Fibroblast of mammary gland (primary cell): ENCODE results near the gene CAPZA2.
"Not testable (repeated sequence)": the region's sequence is repeated elsewhere in the genome, so short reads cannot be mapped to it uniquely, and the experiment has no call there.

Source experiments
- DNase-seq: peaks from one replicate; pipeline ENCODE4 v3.0.0-alpha.2; 2010; ENCODE audit warnings: low read depth
- H3K4me3 ChIP-seq: 2 replicates; pipeline ENCODE4 v1.5.1; 2011; ENCODE audit warnings: low read depth, mild to moderate bottlenecking, low read length, moderate library complexity; ENCODE audit not compliant: control insufficient read depth
- CTCF ChIP-seq: conservative IDR thresholded peaks from 2 replicates; pipeline ENCODE4 v1.5.1; 2011; ENCODE audit warnings: low read depth, low read length, inconsistent platforms; ENCODE audit not compliant: control insufficient read depth, insufficient read depth

Gene CAPZA2

GRCh38 chr7:116862234-116862950 lies at the start of gene CAPZA2:
TSS of gene CAPZA2 (plus strand) at chr7:116862587. CDS start at chr7:116862612, 25 bp downstream.
- no peak for TF ChIP-seq CTCF
- H3K4me3 ChIP-seq, result peak within 1 kb of the TSS; percentile 87
- peak; percentile 80 for DNase-seq

GRCh38 chr7:116812860-116813259 lies 49.5 kb upstream of the CAPZA2 start:
- DNase-seq, result no peak
- TF ChIP-seq CTCF, result no peak

DNA sequence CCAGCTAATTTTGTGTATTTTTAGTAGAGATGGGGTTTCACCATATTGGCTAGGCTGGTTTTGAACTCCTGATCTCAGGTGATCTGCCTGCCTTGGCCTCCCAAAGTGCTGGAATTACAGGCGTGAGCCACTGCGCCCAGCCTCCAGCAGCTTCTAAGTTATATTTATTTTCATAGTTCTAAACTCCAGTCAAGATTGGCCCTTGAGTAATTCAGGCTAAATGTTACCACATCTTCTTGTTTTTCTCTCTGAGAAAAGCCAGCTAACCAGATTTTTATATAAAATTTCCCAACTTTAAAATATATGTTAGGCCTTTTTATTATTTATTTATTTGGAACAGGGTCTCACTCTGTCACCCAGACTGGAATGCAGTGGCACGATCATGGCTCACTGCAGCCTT lies 49.0 kb upstream of the CAPZA2 start:
- H3K4me3 ChIP-seq, DNase-seq: not testable (repeated sequence)

More at GRCh38 chr7:116812860-116813259, 49.5 kb upstream of the CAPZA2 start:
- H3K4me3 ChIP-seq, result no peak overlapping the region

GRCh38 chr7:116815041-116815440 lies 47.3 kb upstream of the CAPZA2 start:
- no peak for TF ChIP-seq CTCF
- DNase-seq, result no peak

DNA sequence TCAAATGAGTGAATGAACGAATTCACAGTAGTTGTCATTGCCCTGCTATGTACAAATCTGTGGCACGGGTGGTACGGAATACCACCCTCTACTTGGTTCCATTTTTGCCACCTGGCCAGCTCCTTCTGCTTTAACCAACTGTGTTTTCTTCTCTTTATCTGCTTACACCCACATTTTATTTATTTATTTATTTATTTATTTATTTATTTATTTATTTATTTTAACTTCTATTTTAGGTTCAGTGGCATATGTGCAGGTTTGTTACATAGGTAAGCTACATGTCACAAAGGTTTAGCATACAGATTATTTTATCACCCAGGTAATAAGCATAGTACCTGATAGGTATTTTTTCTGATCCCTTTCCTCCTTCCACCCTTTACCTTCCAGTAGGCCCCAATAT lies 42.2 kb upstream of the CAPZA2 start:
- TF ChIP-seq CTCF, result no peak
- no peak for DNase-seq
- no peak overlapping the region for H3K4me3 ChIP-seq

More at GRCh38 chr7:116815041-116815440, 47.3 kb upstream of the CAPZA2 start:
- no peak overlapping the region for H3K4me3 ChIP-seq

- not testable (repeated sequence) for H3K4me3 ChIP-seq, DNase-seq
Observed at GRCh38 chr7:116821647-116822046, 40.7 kb upstream of the CAPZA2 start.

DNA sequence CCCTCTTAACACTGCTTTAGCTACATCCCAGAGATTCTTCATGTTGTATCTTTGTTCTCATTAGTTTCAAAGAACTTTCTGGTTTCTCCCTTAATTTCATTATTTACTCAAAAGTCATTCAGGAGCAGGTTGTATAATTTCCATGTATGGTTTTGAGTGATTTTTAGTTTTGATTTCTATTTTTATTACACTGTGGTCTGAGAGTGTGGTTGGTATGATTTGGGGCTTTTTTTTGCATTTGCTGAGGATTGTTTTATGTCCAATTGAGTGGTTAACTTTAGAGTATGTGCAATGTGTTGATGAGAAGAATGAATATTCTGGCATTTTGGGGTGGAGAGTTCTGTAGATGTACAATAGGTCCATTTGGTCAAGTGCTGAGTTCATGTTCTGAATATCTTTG lies 37.9 kb upstream of the CAPZA2 start:
- TF ChIP-seq CTCF, result no peak
- no peak for DNase-seq
- H3K4me3 ChIP-seq, result no peak overlapping the region

DNA sequence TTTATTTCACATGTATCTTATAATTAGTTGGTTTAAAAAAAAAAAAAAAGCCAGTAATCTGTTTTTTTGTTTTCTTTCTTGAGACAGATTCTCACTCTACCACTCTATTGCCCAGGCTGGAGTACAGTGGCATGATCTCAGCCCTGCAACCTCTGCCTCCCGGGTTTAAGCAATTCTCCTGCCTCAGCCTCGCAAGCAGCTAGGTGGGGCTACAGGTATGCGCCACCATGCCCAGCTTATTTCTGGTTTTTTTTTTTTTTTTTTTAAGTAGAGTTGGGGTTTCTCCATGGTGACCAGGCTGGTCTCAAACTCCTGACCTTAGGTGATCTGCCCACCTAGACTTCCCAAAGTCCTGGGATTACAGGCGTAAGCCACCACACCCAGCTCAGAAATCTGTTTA lies 34.1 kb upstream of the CAPZA2 start:
- no peak overlapping the region for H3K4me3 ChIP-seq
- no peak for TF ChIP-seq CTCF
- no peak for DNase-seq
